GM13976 (cell line): Measurements from ENCODE around the gene PSD4.

Source experiments
- DNase-seq: peaks from one replicate; pipeline ENCODE4 v3.0.0; 2012; ENCODE audit warnings: low spot score
- in situ Hi-C: fragments of 300-500 bp; cut with MboI; formaldehyde crosslinking; loops from one replicate; pipeline ENCODE4 v1.12.0; 2022; ENCODE audit warnings: low sequenced_read_pairs, mixed read lengths, inconsistent platforms; ENCODE audit not compliant: unreplicated experiment
- TF ChIP-seq, protein P1 (sequence below): IDR thresholded peaks from 2 replicates; pipeline ENCODE4 v1.5.1; 2012; ENCODE audit warnings: borderline replicate concordance, mild to moderate bottlenecking; ENCODE audit not compliant: insufficient read depth; ENCODE audit errors: extremely low read depth, missing control alignments, control extremely low read depth

Gene PSD4

DNA sequence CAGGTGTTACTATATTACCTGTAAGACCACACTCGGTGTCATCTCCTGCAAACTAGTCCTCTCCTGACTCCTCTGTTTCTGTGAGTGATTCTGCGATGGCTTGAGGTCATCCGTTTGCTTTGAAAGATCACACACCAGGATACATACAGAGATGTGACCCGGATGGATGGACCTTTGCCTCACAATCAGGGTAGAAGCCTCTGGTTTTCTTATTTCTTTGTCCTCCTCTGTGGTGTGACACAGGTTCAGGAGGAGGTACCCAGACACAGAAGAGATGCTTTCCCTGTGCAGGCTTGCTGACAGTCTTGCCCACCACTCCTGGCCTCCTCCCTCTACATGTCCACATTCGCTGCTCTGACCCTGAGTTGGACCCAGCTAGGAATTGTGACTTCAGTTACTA, 34.6 kb downstream of the PSD4 start:
- TF ChIP-seq, protein P1, sequence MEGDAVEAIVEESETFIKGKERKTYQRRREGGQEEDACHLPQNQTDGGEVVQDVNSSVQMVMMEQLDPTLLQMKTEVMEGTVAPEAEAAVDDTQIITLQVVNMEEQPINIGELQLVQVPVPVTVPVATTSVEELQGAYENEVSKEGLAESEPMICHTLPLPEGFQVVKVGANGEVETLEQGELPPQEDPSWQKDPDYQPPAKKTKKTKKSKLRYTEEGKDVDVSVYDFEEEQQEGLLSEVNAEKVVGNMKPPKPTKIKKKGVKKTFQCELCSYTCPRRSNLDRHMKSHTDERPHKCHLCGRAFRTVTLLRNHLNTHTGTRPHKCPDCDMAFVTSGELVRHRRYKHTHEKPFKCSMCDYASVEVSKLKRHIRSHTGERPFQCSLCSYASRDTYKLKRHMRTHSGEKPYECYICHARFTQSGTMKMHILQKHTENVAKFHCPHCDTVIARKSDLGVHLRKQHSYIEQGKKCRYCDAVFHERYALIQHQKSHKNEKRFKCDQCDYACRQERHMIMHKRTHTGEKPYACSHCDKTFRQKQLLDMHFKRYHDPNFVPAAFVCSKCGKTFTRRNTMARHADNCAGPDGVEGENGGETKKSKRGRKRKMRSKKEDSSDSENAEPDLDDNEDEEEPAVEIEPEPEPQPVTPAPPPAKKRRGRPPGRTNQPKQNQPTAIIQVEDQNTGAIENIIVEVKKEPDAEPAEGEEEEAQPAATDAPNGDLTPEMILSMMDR, result no peak
- no peak for DNase-seq
- in situ Hi-C loops, result no loop called here

DNA sequence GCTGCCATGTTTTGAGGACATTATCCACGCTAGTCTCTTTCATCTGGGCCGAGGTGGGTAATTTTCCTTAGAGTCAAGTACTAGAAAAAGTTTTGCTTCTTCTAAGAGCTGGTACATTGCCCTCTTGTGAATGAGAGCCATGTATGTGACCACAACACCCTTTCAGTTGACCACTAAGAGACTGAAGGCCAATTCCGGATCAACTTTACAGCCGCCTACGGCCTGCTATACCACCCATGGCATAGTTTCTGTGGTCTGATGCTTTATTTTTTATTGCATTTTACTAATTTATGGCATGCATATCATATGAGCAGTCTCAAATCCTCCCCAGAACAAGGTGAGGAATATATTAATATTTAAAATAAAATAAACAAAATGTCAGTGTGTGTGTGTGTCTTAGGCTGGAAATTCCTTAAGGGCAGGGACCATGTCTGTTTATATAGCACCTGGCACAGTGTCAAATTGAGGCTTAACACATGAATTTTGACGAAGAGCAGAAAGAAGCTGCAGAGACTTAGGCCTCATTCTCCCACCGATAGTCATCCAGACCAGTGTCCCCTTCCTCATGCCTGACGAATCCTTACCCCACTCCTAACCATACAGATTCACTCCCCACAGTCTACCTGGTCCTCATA, 35.4 kb downstream of the PSD4 start:
- TF ChIP-seq, protein P1, result no peak
- no peak for DNase-seq
- in situ Hi-C loops, result no loop called here

DNA sequence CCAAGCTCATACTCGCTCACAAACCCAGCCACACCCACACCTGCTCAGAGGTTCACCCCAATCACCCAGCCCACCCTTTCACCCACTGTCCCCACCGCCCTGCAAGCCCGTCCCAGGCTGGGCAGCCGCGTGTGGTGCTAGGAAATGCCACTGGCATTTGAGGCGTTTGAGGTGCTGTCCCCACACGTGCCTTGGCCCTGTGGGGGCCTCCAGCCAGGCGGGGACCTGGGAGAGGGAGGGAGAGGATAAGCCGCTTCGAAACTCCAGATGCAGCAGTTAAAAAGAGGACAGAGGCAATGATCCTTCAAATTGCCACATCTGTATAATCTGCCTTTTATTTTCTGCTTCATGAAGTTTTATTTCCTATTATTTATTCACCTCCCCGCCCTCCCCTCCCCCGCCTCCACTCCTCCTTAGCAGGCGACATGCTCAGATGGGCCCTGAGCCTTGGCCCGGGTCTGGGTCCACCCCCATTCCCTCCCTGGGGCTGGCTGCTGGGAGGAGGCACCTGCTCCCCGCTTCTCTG, 35.9 kb downstream of the PSD4 start:
- TF ChIP-seq, protein P1, result no peak
- in situ Hi-C loops, result no loop called here
- no peak for DNase-seq

DNA sequence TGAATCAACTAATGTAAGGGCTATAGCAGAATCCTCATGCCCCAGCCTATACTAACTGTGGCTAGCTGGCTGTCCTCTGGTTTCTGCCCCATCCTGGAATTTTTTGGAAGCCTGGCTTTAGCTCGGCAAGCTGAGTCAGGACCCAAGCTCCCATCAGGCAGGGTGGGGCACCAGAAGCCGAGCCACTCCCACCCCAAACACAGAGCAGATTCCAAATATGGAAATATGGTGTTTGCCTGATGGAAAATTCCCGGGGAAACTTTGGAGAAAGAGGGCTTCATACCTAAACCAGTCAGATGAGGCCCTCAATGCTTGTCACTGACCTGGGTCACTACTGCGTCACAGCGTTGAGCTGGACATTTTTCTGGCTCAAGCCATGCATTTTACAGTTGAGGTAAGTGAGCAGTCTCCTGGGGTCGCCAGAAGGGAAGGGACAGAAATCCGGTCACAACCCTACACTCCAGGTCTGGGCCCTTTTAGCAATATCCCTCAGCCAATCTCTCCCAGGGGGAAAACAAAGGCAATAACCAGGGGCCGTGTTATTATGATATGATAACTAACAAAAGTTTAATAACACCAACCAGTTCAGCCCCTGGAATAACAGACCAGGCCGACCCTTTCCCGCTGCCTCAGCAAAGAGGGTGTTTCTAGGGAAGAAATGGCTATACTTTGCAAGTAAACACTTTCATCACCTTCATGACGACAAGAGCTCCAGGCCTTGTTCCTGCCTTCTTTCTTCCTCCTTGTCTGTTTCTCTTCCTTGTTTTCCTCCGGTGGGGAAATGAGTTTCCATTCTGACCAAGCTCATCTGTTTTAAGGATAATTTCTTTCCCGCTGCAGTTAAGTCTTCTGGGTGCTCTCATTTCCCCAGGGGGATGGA, 37.7 kb downstream of the PSD4 start:
- in situ Hi-C loops, result no loop called here
- TF ChIP-seq, protein P1, result no peak
- DNase-seq, result no peak

DNA sequence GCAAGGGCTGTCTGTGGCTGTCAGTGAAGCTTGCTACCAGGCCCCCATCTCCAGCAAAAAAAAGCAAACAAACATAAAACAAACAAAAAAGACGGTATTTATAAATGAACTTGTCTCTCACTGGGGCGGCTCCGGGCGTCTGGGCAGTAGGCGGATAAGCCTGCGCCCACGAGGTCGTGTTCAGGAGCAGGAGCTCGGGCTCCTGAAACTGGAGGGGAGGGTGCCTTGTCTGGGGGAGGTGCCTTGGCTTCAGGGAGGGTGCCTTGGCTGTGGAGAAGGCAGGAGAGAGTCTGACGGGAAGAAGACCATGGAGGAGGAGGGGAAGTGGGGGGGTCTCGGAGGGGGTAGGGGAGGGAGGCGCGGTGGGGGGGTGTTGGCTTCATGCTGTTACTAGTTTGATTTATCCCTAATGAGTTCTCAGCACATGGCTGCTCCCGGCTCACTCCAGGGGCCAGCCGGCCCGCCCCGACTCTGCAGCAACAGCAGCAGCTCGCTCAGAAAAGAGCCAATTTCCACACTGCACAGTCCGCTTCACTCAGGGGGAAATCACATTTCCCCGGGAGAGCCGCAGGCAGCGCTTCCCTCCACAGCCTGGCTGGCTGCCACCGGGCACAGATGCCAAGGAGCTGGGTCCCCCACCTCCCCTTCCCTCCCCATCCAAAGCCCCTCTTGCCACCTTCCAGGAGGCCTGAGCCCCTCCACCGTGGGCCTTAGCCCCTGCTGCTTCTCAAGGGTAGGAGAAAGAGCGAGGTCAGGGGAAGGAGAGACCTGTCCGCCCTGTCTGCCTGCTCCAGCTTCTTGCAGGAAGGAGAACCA, 38.7 kb downstream of the PSD4 start:
- TF ChIP-seq, protein P1, result no peak
- no peak for DNase-seq
- in situ Hi-C loops, result no loop called here
